ENCODE results near the gene MARVELD1. TPM values are rescaled to one million over a fixed set of nuclear protein-coding genes. Genes with fewer than 3 reads are reported as not detected.
A peak's percentile ranks its signal among the peaks of the same experiment; 100 is the strongest.

Gene MARVELD1
- total and polyA plus RNA-seq, 2 of the 13 experiments (the other 11 are each of a cell fraction or from before 2014, with no cell fraction given): not detected

GRCh38 chr10:97684866-97685394 lies 28.6 kb upstream of the MARVELD1 start (continued):
- TF ChIP-seq ELF3 (CRISPR knock-in tag; IDR thresholded peaks at IDR 0.05) (peak; percentile 35; the same call in 1 of the 2 replicates), SOX5 (CRISPR knock-in tag; IDR thresholded peaks at IDR 0.05; ENCODE audit: borderline replicate concordance) (peak; percentile 37; the same call in 1 of the 2 replicates), PPARG (CRISPR knock-in tag; conservative IDR thresholded peaks at IDR 0.05) (peak; percentile 92), NR2F2 (IDR thresholded peaks at IDR 0.05; ENCODE audit: borderline replicate concordance, low read depth) (peak; percentile 33; the same call in 1 of the 2 replicates), CEBPG (CRISPR knock-in tag; IDR thresholded peaks at IDR 0.05) (peak; percentile 89), ARID5B (CRISPR knock-in tag; IDR thresholded peaks at IDR 0.05) (peak; percentile 32), SRSF9 (IDR thresholded peaks at IDR 0.05; ENCODE audit: borderline replicate concordance, insufficient read depth, low read depth, low read length, poor library complexity, severe bottlenecking) (no peak), PBX2 (CRISPR knock-in tag; IDR thresholded peaks at IDR 0.05) (no peak), TIGD3 (CRISPR knock-in tag; IDR thresholded peaks at IDR 0.05; ENCODE audit: borderline replicate concordance) (no peak), CEBPB (IDR thresholded peaks at IDR 0.05; ENCODE audit: borderline replicate concordance, low read depth, low read length) (peak; percentile 73), ZBTB10 (CRISPR knock-in tag; IDR thresholded peaks at IDR 0.05; ENCODE audit: borderline replicate concordance) (peak; percentile 92; the same call in 1 of the 2 replicates), CREM (IDR thresholded peaks at IDR 0.05) (peak; percentile 75), CREM (CRISPR knock-in tag; IDR thresholded peaks at IDR 0.05) (no peak), HNF4A (CRISPR knock-in tag; IDR thresholded peaks at IDR 0.05) (peak; percentile 71), TFDP1 (CRISPR knock-in tag; IDR thresholded peaks at IDR 0.05; ENCODE audit: borderline replicate concordance) (peak; percentile 92; the same call in 1 of the 2 replicates), FOXA1 (IDR thresholded peaks at IDR 0.05) (no peak), FOXA1 (CRISPR knock-in tag; IDR thresholded peaks at IDR 0.05) (peak; percentile 65), MED1 (CRISPR knock-in tag; IDR thresholded peaks at IDR 0.05) (0 out of 2 replicates have a peak, but pooled peaks have one; percentile 36), ZGPAT (CRISPR knock-in tag; IDR thresholded peaks at IDR 0.05) (0 out of 2 replicates have a peak, but pooled peaks have one; percentile 17)

Data from HepG2 (cell line).